ENCODE data around the gene PNPLA7.
A peak's percentile ranks its signal among the peaks of the same experiment; 100 is the strongest.
"Not testable (repeated sequence)": the region's sequence is repeated elsewhere in the genome, so short reads cannot be mapped to it uniquely, and the experiment has no call there.

PNPLA7 gene

GRCh38 chr9:137415451-137415850 is 134.8 kb downstream of the PNPLA7 start:
- intact Hi-C loops (cut with DNase I), result no loop called here
- peak in 3 of 10 donors; percentile 16 to 62 (median 16) for DNase-seq

- intact Hi-C loops (cut with DNase I), result no loop called here
These were observed 137.8 kb downstream of the PNPLA7 start for GRCh38 chr9:137412431-137412830.

GRCh38 chr9:137411645-137412380 is 138.4 kb downstream of the PNPLA7 start:
- DNase-seq, result peak in 2 of 10 donors; percentile 75 to 84
- intact Hi-C loops (cut with DNase I), result no loop called here

More at GRCh38 chr9:137412431-137412830, 137.8 kb downstream of the PNPLA7 start:
- DNase-seq, result peak in 2 of 10 donors; percentile 74 to 76

GRCh38 chr9:137411260-137411644 is 138.9 kb downstream of the PNPLA7 start:
- DNase-seq, result no peak
- intact Hi-C loops (cut with DNase I), result no loop called here

GRCh38 chr9:137410891-137411249 is 139.3 kb downstream of the PNPLA7 start:
- intact Hi-C loops (cut with DNase I), result no loop called here
- DNase-seq, result peak in 2 of 10 donors; percentile 74 to 81

GRCh38 chr9:137410236-137410890 is 139.8 kb downstream of the PNPLA7 start:
- peak in 1 of 10 donors; percentile 61 for DNase-seq
- intact Hi-C loops (cut with DNase I), result not testable (repeated sequence)

Measured in posterior cingulate gyrus (tissue), 11 donors.